Fibroblast of lung (primary cell): ENCODE data around the gene TNKS1BP1. TPM values are rescaled to one million over a fixed set of nuclear protein-coding genes. Genes with fewer than 3 reads are reported as not detected.

Experiments used
- DNase-seq, 2 donors: peaks; one replicate each; pipeline versions ENCODE4 v3.0.0 to v3.0.0-alpha.2; 2010; ENCODE audit warnings: low read depth in 2 of 2
- H2AFZ ChIP-seq: 2 replicates; pipeline ENCODE4 v1.5.1; 2012; ENCODE audit warnings: low read length, control low read depth, inconsistent platforms
- H3K27ac ChIP-seq: 2 replicates; pipeline ENCODE4 v1.5.1; 2011; ENCODE audit warnings: low read length, control low read depth; ENCODE audit not compliant: insufficient read depth
- H3K27me3 ChIP-seq: 2 replicates; pipeline ENCODE4 v1.5.1; 2011; ENCODE audit warnings: mild to moderate bottlenecking, low read length; ENCODE audit not compliant: control insufficient read depth, insufficient read depth
- H3K36me3 ChIP-seq: 2 replicates; pipeline ENCODE4 v1.5.1; 2011; ENCODE audit warnings: low read length; ENCODE audit not compliant: control insufficient read depth, insufficient read depth
- H3K4me1 ChIP-seq: 2 replicates; pipeline ENCODE4 v1.5.1; 2011; ENCODE audit warnings: low read length; ENCODE audit not compliant: control insufficient read depth, insufficient read depth; ENCODE audit errors: extremely low read depth
- H3K4me2 ChIP-seq: 2 replicates; pipeline ENCODE4 v1.5.1; 2011; ENCODE audit warnings: low read length, control low read depth; ENCODE audit not compliant: insufficient read depth; ENCODE audit errors: extremely low read depth
- H3K4me3 ChIP-seq, 4 experiments: fragments of 200-600 bp in 1 of 4; sonication (generic) in 1 of 4; replicated peaks in 1 of 4; 2 replicates each; pipeline ENCODE4 v1.5.1; 2011 to 2016; ENCODE audit warnings: low read length in 4 of 4, low read depth in 3 of 4, mild to moderate bottlenecking in 3 of 4, control low read depth in 2 of 4, inconsistent platforms in 1 of 4, mixed read lengths in 1 of 4; ENCODE audit not compliant: insufficient read depth in 1 of 4; ENCODE audit errors: control extremely low read depth in 1 of 4
- H3K79me2 ChIP-seq: 2 replicates; pipeline ENCODE4 v1.5.1; 2012; ENCODE audit warnings: mild to moderate bottlenecking, low read length, inconsistent platforms; ENCODE audit not compliant: control insufficient read depth, insufficient read depth
- H3K9ac ChIP-seq: 2 replicates; pipeline ENCODE4 v1.5.1; 2011; ENCODE audit warnings: mild to moderate bottlenecking, low read length, control low read depth; ENCODE audit not compliant: insufficient read depth
- H3K9me3 ChIP-seq: 2 replicates; pipeline ENCODE4 v1.5.1; 2012; ENCODE audit warnings: low read depth, low read length; ENCODE audit not compliant: control insufficient read depth, insufficient read depth
- H4K20me1 ChIP-seq: 2 replicates; pipeline ENCODE4 v1.5.1; 2011; ENCODE audit warnings: low read length; ENCODE audit not compliant: control insufficient read depth, insufficient read depth; ENCODE audit errors: extremely low read depth
- CTCF ChIP-seq, 2 donors: IDR thresholded peaks in 1 of 2; conservative IDR thresholded peaks in 1 of 2; 1 replicate in 1 of 2; 2 replicates in 1 of 2; pipeline ENCODE4 v1.5.1; 2011 to 2012; ENCODE audit warnings: low read length in 2 of 2, control low read depth in 1 of 2, inconsistent platforms in 1 of 2, low read depth in 1 of 2, mild to moderate bottlenecking in 1 of 2
- EZH2 ChIP-seq: IDR thresholded peaks from 2 replicates; pipeline ENCODE4 v1.5.1; 2012; ENCODE audit warnings: low read length, control low read depth, mild to moderate bottlenecking; ENCODE audit errors: missing control alignments
- polyA plus RNA-seq, 2 donors: library from polyadenylated mRNA; depleted of rRNA in 1 of 2; stranded (reverse) in 1 of 2; unstranded in 1 of 2; fragments of >200 nt; gene quantifications; 2 replicates each; pipeline ENCODE4 v1.2.1, GENCODE V29; 2011 to 2012; ENCODE audit warnings: missing spikeins in 1 of 2
- total RNA-seq: library from RNA; depleted of rRNA; stranded (reverse); fragments of >200 nt; gene quantifications from 2 replicates; pipeline ENCODE4 v1.2.1, GENCODE V29; 2014

Gene TNKS1BP1
- total and polyA plus RNA-seq, 2 donors (not counting 1 experiment from before 2014, with no cell fraction given): 70.2 to 111 TPM

GRCh38 chr11:57254631-57255030 is 70.1 kb downstream of the TNKS1BP1 start:
- Histone ChIP-seq H3K9me3 (no peaks in the 10 kb centered on the region), H3K9ac (no peak overlapping the region)
- no peak for TF ChIP-seq EZH2
- TF ChIP-seq CTCF (conservative IDR thresholded peaks at IDR 0.05 in 1 of 2, IDR thresholded peaks at IDR 0.05 in 1 of 2; ENCODE audit: low read depth in 1 of 2, low read length in 2 of 2): no peak

GRCh38 chr11:57251491-57252104 is 73.2 kb downstream of the TNKS1BP1 start:
- Histone ChIP-seq H3K27ac (no peak overlapping the region), H3K36me3 (no peaks in the 10 kb centered on the region), H3K4me2 (no peak overlapping the region), H4K20me1 (no peaks in the 10 kb centered on the region), H3K9me3 (no peaks in the 10 kb centered on the region), H3K9ac (no peak overlapping the region), H2AFZ (no peak overlapping the region), H3K79me2 (no peaks in the 10 kb centered on the region), H3K27me3 (no peaks in the 10 kb centered on the region), H3K4me3 (no peak overlapping the region), H3K4me1 (no peaks in the 10 kb centered on the region)
- peak; percentile 21 to 39 for DNase-seq
- TF ChIP-seq EZH2: no peak
- no peak for TF ChIP-seq CTCF (conservative IDR thresholded peaks at IDR 0.05 in 1 of 2, IDR thresholded peaks at IDR 0.05 in 1 of 2; ENCODE audit: low read depth in 1 of 2, low read length in 2 of 2)

More at GRCh38 chr11:57254631-57255030, 70.1 kb downstream of the TNKS1BP1 start:
- H3K27ac ChIP-seq: no peak overlapping the region
- no peak overlapping the region for H3K4me2 ChIP-seq
- H3K4me1 ChIP-seq: no peaks in the 10 kb centered on the region
- H3K27me3 ChIP-seq: no peaks in the 10 kb centered on the region
- H3K79me2 ChIP-seq: no peaks in the 10 kb centered on the region
- H3K4me3 ChIP-seq: no peak overlapping the region
- no peak for DNase-seq
- H3K36me3 ChIP-seq: no peaks in the 10 kb centered on the region
- no peaks in the 10 kb centered on the region for H4K20me1 ChIP-seq
- H2AFZ ChIP-seq: no peak overlapping the region

GRCh38 chr11:57251037-57251436 is 73.7 kb downstream of the TNKS1BP1 start:
- no peaks in the 10 kb centered on the region for H3K9me3 ChIP-seq
- H3K4me1 ChIP-seq: no peaks in the 10 kb centered on the region
- H4K20me1 ChIP-seq: no peaks in the 10 kb centered on the region
- H3K79me2 ChIP-seq: no peaks in the 10 kb centered on the region
- H3K4me3 ChIP-seq: no peak overlapping the region
- H3K27me3 ChIP-seq: no peaks in the 10 kb centered on the region
- no peak for DNase-seq
- H3K36me3 ChIP-seq: no peaks in the 10 kb centered on the region
- H3K27ac ChIP-seq: no peak overlapping the region
- TF ChIP-seq CTCF (conservative IDR thresholded peaks at IDR 0.05 in 1 of 2, IDR thresholded peaks at IDR 0.05 in 1 of 2; ENCODE audit: low read depth in 1 of 2, low read length in 2 of 2) (no peak), EZH2 (no peak)
- H2AFZ ChIP-seq: no peak overlapping the region
- no peak overlapping the region for H3K4me2 ChIP-seq
- H3K9ac ChIP-seq: no peak overlapping the region

Other genes starting within 250 kb of the TNKS1BP1 start
- not detected in 2 replicates for gene LRRC55, start 143.0 kb downstream of the TNKS1BP1 start, total RNA-seq
- gene LRRC55, start 143.0 kb downstream of the TNKS1BP1 start, polyA plus RNA-seq: not detected in 2 replicates
- not detected in 2 replicates for gene APLNR, start 87.7 kb downstream of the TNKS1BP1 start, total RNA-seq
- gene APLNR, start 87.7 kb downstream of the TNKS1BP1 start, polyA plus RNA-seq: not detected in 2 replicates
- 52.7 and 55.0 TPM in 2 replicates for gene SSRP1, start 10.9 kb upstream of the TNKS1BP1 start, total RNA-seq
- gene SSRP1, start 10.9 kb upstream of the TNKS1BP1 start, polyA plus RNA-seq: 94.1 and 173 TPM in 2 replicates
- not detected in 2 replicates for gene P2RX3, start 13.4 kb upstream of the TNKS1BP1 start, total RNA-seq
- gene P2RX3, start 13.4 kb upstream of the TNKS1BP1 start, polyA plus RNA-seq: not detected in 2 replicates
- not detected in 2 replicates for gene PRG3, start 56.2 kb upstream of the TNKS1BP1 start, total RNA-seq
- gene PRG3, start 56.2 kb upstream of the TNKS1BP1 start, polyA plus RNA-seq: not detected in 2 replicates
- not detected in 2 replicates for gene PRG2, start 65.7 kb upstream of the TNKS1BP1 start, total RNA-seq
- not detected in 2 replicates for gene PRG2, start 65.7 kb upstream of the TNKS1BP1 start, polyA plus RNA-seq
- gene SLC43A3, start 102.2 kb upstream of the TNKS1BP1 start, total RNA-seq: 41.5 and 61.6 TPM in 2 replicates
- 34.8 and 67.6 TPM in 2 replicates for gene SLC43A3, start 102.2 kb upstream of the TNKS1BP1 start, polyA plus RNA-seq
- gene RTN4RL2, start 135.6 kb upstream of the TNKS1BP1 start, total RNA-seq: 0.17 and 0.26 TPM in 2 replicates
- 0.27 and 0.43 TPM in 2 replicates for gene RTN4RL2, start 135.6 kb upstream of the TNKS1BP1 start, polyA plus RNA-seq
- gene SLC43A1, start 190.8 kb upstream of the TNKS1BP1 start, total RNA-seq: 19.8 and 20.8 TPM in 2 replicates
- 12.3 and 13.2 TPM in 2 replicates for gene SLC43A1, start 190.8 kb upstream of the TNKS1BP1 start, polyA plus RNA-seq
- gene TIMM10, start 205.8 kb upstream of the TNKS1BP1 start, total RNA-seq: 32.2 and 41.6 TPM in 2 replicates
- gene TIMM10, start 205.8 kb upstream of the TNKS1BP1 start, polyA plus RNA-seq: 57.6 and 108 TPM in 2 replicates
- not detected in 2 replicates for gene SMTNL1, start 212.6 kb upstream of the TNKS1BP1 start, total RNA-seq
- not detected in 2 replicates for gene SMTNL1, start 212.6 kb upstream of the TNKS1BP1 start, polyA plus RNA-seq
- gene UBE2L6, start 242.7 kb upstream of the TNKS1BP1 start, total RNA-seq: 78.6 and 94.8 TPM in 2 replicates
- gene UBE2L6, start 242.7 kb upstream of the TNKS1BP1 start, polyA plus RNA-seq: 105 and 113 TPM in 2 replicates